MV-4-11 (cell line): ENCODE data around the gene FOXI1.

Experiments
- DNase-seq: peaks from one replicate; lab custom pipeline; 2025; lab: John Stamatoyannopoulos, UW

Gene FOXI1

DNA sequence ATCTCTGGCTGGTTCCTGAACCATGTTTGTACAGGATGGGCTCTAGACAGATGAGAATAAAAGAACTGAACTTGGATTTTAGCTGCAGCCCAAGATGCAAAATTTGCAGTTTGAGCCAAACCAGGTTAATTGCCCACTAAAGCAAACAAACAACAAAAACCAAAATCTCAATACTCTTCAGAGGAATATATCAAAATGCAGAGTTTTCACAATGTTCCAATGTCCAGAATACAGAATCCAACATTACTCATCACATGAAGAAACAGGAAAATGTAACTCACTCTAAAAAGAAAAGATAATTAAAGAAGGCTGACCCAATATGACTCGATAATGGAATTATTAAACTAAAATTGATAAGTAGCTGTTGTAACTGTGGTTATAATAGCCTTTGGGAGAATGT lies 20.4 kb downstream of the FOXI1 start:
- DNase-seq = no peak

DNA sequence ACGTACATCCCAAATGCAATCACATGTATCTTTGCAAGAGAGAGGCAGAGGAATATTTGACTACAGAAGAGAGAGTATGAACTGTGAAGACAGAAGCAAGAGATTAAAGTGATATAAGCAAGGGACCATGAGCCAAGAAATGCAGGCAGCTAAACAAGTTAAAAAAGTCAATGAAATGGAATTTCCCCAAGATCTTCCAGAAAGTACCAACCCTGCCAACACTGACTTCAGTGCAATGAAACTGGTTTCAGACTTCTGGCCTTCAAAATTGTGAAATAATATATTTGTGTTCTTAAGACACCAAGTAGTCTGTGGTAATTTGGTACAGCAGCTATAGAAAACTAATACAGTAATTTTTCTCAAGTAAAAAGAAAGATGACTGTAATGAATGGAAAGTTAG lies 20.9 kb downstream of the FOXI1 start:
- no peak for DNase-seq

DNA sequence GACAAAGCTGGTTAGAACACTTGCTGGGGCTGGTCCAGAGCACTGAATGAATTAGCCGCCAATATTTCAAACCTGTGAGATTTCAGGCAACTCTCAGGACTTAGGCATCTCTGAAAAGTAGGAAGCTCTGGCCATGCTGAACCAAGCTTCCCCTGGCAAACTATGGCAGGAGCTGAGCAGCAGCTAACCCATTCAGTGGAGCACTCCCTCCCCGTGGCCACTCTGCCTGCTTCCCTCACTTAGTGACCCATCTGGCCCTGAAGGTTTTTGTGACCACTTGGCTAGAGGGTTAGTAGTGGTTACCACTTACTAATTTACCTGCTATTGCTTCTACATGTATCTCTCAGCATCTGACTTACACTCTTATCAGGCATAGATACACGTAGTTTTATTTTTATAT lies 25.5 kb downstream of the FOXI1 start:
- no peak for DNase-seq

DNA sequence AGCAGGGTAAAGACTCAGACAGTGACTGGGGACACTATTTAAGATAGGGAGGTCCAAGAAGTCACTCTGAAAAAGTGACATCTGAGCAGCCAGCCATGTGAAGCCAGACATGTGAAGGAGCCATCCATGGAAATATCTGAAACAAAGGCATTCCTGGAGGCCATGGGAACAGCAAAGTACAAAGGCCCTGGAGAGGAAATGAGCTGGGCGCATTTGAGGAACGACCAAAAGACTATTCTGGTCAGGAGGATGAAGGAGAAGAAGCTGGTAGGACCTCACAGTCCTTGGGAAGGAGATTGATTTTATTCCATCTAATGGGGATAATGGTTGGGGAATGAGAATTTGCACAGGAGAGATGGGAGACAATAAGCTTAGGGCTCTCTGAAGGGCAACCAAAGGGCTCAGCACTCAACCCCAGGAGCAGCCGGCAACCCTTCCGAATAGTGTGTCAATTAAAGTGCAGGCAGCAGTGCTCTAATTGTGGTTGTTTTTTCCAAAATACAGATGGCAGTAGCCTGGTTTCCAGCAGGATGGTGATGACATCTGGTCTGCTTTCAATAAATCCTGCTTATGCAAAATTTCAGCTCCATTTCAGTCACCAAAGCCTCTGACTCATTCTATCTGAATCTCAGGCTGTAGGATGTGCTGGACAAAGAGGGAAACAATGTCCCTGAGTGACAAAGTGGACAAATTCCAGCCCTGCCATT lies 26.7 kb downstream of the FOXI1 start:
- no peak for DNase-seq

DNA sequence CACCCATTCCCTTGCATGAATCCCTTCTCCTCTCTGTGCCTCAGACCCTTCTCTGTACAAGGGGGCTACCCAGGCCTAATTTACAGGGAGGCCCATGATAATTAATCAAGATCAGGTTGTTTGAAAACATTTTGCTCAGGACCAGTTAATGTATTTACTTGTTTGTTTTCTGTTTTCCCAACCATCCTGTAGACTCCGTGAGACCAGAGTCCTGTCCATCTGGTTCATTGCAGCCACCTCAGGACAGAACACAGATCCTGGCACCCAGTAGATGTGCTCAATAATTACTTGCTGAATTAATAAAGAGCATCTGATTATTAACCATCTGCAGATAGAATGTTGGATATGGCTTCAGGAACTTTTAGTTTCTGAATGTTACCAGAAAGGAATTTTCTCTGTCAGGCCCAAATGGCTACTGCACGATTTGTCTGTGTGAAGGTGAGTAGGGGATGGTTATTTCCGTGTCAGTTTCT lies 27.3 kb downstream of the FOXI1 start:
- DNase-seq = no peak

DNA sequence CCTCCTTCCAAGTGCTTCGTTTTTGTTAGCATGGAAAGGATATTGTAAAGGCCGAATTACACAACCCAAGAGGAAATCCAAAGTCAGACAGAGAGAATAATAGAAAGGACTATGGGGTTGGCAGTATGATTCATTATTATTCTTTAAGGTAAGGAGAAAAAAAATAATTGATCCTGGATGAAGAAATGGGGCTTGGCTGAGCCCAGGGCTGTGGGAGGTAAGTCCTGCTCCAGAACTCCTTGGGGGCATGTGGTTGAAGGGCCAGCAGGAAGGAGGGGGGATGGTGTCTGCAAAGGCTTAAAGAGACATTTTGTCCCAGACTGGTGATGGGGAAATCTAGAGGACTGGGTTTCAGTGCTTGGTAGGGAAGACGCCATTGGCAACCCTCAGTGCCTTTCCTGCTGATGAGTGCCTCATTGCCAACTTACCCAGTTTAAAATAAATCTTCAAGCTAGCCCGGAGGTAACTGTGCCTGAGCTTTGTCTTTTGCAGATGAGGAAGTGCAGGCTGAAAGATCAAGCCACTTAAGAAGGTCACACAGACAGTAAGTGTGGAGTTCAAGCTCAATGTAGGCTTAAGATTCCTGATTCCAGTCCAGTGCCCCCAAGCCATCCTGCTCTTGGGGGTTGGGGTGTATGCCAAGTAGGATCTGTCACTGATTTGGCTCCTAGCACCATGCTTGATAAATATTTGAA lies 30.2 kb downstream of the FOXI1 start:
- no peak for DNase-seq

DNA sequence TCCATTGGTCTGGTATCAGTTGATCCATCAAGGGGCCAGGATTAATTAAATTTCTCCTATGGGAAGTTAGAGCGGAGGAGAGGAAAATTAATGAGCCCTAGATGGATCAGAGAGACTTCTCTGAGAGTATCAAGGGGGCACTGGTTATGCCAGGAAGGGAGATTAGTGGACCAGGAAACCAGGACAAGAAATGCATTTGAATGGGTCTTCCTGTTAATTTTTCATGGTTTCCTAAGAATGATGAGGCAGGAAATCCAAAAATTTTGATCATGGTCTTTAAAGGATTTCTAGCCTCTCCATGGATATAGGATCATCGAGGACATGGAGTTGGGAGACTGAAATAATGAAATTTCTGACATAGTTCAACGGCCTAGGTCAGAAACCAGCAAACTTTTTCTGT lies 30.8 kb downstream of the FOXI1 start:
- no peak for DNase-seq

DNA sequence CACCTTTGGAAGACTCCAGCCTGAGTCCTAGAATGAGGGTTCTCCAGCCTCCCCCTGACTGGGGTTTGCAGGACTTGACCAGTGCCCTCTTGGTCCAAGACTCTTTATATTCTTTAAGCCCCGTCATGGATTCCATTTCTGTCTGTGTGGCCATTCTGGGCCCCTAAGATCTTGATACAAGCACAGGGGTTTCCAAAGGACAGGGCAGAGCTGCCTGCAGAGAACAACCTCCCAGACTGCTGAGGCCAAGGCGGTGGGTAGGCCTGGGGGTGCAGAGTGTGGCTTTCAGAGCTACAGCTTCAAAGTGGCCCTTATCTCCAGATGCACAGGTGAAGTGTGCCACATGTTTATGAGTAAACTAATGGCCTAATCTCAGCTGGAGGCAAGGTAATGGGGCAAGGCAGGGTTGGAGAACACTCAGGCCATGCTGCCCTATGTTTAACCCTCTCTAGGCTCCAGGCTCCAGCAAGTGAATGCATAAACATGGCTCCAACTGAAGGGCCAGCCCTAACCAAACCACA lies 32.1 kb downstream of the FOXI1 start:
- no peak for DNase-seq

DNA sequence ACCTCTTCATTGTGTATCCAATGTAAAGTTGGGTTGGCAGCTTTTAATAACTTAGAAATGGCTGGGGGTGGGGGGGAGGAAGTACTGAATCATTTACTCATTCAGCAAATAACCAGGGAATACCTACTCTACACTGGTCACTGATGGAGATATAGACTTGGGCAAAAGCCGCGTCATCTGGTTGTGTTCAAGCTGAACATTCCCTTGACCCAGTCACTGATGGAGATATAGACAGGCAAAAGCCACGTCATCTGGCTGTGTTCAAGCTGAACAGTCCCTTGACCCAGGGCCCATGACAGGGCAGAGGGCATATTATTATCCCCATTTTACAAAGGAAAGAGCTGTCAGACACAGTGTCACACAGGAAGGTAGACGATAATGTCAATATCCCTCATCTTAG lies 32.6 kb downstream of the FOXI1 start:
- DNase-seq = no peak

DNA sequence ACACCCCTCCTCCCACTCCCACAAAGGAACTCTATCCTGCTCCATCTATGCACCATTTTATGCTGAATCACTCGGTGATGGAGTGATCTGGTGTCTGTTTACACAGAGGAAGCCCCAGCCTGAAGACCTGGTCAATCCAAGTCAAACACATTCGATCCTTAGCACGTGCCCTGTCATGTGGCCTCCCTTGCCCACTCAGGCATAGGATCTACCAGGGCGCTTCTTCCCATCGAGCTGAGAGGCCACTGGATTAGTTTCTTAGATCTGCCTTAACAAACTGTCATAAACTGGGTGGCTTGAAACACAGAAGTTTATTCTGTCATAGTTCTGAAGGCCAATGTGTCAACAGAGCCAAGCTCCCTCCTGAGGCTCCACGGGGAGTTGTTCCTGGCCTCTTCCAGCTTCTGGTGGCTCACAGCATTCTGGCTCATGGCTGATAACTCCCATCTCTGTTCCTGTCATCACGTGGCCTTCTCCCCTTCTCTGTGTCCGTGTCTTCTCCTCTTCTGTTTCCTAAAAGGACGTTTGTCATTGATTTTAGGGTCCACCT lies 34.2 kb downstream of the FOXI1 start:
- DNase-seq = no peak

DNA sequence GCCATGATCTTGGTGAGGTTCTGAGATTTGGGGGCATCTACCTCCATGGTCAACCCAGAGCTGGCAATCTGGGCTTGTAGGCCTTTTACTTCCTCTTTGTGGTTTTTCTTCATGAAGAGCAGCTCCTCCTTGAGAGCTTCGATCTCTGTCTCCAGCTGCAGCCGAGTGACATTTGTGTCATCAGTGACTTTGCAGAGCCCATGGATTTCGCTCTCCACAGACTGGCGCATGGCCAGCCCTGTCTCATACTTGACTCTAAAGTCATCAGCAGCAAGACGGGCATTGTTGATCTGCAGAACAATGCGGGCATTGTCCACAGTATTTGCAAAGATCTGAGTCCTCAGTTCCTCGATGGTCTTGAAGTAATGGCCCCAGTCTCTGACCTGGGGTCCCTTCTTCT lies 35.5 kb downstream of the FOXI1 start:
- peak; percentile 92 for DNase-seq

DNA sequence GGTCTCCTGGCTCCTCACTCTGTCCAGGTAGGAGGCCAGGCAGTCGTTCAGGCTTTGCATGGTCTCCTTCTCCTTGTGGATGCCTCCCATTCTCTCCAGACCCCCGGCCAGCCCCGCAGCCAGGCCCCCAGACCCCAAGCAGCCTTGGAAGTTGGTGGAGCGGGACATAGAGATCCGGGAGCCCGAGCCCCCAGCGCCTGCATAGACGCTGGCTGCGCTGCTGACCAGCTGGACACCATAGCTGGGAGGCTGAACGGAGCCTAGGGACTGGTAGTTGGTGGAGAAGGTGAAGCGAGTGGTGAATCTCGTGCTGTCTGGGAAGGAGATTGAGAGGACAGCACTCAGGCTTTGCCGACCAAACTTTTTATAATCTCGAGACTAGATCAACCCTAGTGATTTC lies 35.9 kb downstream of the FOXI1 start:
- no peak for DNase-seq

DNA sequence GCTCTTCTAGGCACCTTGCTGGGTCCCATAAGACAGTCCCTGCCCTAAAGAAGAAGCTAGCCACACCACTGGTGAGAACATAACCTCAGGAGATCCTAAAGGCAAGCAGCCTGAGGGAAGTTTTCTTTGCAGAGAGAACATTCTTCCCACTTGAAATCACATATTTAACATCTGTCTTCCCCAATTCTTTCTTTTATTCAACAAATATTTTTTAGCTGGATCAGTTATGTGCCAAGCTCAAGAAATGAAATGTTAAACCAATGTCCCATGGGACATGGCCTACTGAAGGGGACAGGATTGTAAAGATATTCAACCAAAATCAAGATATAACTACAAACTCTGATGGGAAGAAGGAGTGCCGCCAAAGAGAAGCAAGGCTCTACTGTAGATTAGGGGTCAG lies 36.5 kb downstream of the FOXI1 start:
- DNase-seq = no peak

DNA sequence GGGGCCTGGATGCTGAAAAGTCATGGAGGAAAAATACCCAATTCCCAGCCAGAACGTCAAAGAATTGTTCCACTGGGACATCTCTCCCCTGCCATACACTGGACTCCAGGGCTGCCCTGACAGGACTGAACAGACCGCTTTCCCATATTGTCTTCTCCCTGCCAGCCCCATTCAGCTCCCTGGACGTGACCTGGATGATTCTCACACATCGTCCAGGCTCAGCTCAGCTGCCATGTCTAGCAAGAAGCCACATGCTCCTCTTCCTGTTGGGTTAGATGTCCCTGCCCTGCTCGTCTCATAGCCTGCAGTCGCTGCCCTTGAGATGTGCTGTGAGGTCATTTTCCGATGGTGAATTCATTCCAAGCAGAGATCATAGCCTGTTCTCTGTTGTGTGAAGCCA lies 37.4 kb downstream of the FOXI1 start:
- no peak for DNase-seq

DNA sequence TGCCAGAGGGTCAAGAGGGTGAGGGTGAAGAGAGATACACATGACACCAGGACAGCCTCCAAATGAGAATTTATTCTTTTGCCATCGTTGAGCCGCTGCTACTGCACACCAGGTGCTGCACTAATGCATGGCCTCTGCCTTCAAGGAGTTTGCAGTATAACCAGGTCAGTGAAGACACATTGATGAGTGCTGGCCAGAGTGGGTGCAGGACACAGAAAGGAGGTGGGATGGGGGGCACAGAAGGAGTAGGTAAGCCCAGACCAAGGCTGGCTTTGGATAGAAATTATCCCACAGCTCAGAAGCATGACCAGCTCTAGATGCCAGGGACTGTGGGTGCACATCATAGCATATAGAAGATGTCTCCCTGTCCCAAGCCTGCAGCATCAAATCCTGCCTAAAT lies 38.0 kb downstream of the FOXI1 start:
- DNase-seq = no peak

DNA sequence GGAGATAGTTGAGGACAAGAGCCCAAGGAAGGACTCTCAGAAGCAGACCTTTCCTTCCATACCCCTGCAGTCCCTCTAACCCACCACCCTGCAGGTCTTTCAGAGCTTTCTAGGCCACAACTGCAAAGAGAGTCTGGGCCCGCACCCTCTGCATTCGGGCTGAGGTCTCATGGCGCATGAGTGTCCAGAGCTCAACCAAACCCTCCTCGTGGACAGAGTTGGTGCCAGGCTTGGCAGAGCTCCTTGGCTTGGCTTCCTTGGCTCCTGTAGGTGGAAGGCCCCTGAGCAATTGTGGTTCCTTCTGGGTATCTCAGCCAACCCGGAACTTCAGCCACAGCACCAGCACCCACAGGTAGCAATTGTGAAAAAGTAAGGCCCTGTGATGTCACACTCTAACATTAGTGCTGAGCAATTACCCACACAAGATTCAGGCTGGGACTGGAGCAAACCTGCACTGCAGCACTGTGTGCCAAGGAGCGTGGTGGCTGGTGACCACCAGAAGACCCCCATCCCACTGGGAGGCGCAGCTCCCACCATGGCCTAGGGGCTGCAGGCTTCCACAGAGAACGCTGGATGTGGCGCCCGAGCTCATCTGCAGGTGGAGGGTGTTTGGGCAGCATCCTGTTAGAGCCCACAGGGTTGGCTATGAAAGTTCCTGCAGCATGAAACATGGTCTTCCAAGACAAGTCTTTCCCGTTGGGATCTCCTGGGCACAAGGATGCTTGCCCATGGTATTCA lies 38.8 kb downstream of the FOXI1 start:
- no peak for DNase-seq

DNA sequence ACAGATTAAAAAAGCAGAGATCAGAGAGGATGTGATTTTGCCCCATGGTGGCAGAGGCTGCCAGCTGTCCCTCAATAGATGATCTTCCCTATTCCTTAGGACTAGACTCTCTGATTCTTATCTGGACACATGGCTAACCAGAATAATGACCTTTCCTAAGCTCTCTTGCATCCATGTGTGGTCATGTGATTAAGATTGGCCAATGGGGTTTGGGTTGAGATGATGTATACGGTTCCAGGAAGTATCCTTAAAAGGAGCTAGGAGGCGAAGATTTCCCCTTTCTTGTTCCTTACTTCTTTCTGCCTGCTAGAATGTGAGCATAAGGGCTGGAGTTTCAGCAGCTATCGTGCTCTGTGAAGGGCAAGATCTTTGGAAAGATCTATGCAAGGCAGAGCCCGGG lies 39.8 kb downstream of the FOXI1 start:
- DNase-seq = peak; percentile 57

DNA sequence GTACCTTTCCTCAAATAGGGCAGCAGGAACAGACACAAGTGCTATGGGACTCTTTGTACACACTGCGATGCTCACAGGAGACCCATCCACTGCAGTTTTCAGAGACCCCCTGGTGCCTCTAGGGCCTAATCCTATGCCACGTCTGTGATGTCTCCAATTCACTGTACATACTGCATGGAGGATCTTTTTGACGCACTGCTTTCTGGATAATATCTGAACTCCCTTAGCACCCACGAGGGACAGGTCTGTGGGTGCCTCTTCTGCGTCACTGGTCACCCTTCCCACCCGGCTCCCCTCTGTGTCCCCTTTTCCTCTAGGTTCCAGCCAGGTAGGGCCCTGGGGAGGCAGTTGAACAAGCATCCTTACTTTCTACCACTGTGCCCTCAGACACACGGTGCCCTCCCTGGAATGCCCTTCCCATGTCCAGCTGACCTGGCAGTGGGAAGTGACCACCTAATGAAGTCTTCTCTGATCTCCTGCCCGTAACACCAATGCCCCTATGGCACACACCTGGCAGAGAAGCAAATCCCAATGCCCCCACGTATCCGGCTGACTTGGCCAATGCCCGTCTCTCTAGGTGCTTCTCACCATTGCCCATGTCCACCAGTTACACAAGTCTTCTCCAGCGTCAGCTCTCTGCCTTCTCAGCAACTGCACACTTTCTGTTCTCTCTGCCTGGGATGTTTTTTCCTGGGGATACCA lies 41.5 kb downstream of the FOXI1 start:
- no peak for DNase-seq

DNA sequence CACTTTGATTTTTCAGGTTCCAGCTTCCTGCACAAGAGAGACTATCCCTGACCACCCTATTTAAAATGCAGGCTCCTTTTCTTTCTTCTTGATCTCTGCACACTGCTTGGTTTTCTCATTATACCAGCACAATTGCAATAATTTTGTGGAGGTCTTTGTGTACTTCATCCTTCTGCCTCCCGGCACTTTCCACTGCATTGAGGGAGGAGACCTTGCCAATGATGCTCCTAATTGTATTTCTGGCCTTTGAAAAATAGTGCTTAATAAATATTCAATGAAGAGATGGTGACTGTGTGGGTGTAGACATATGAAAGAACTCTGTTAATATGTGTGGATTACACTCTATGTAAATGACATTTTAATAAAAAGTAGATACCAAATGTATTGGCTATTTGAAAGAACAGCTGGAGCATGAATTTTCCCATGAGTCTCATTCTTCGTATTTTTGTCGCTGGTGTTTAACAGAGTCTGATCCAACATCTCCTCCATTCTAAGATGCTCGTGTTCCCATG lies 42.1 kb downstream of the FOXI1 start:
- DNase-seq = no peak

DNA sequence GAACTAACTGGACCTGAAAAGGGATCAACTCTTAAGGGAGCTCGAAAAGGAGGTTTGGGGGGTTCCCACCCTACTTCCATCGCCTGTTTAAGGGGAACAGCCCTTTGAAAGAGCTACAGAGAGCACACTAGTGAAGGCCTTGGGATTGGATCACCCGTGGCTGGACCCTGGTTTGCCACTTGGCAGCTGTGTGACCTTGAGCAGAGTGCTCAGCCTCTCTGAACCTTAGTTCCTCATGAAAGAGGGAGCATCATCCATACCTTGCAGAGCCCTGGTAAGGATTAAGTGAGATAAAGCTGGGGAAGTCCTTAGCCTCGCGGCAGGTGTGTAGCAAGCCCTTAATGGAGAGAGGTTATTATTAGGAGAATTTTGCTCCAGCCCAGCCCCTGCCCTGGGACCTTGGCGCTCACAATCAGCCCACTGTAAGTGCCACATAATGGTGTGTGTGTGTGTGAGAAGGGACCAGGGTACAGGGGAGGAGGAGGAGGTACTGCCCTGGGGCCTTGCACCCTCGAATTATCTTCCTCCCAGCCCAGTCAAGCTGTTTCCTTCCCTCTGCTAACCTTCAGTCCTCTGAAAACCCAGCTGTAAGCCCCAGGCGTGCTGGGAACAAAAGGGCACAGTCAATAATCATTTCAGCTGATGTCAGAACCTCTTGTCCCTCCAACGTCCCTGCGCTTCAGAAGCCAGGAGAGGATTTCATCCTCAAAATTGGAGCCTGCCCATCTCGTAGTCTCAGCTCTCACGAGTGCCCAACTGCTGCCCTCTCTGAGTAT lies 42.9 kb downstream of the FOXI1 start:
- DNase-seq = no peak

DNA sequence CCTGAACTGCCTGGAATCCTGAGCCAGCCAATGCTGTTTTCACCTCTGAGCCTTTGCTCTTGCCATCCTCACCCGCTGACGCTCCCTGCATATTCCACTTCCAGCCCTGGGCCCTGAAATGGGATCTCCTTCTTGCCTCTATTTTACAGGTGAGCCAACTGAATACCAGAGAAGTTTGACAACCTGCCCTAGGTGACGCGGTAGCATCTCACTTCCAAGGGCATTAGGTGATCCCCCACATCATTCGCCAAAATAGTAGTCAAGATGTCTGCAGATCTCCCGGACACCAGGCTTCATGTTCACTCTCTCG lies 43.5 kb downstream of the FOXI1 start:
- DNase-seq = no peak
